Astrocyte of the spinal cord (primary cell): ENCODE results near the gene ITGA1.
A peak's percentile ranks its signal among the peaks of the same experiment; 100 is the strongest.
"Not testable (repeated sequence)": the region's sequence is repeated elsewhere in the genome, so short reads cannot be mapped to it uniquely, and the experiment has no call there.

Experiments used
- DNase-seq: peaks from one replicate; pipeline ENCODE4 v3.0.0; 2011; ENCODE audit warnings: low read depth, low spot score
- H3K4me3 ChIP-seq: 2 replicates; pipeline ENCODE4 v1.5.1; 2011; ENCODE audit warnings: low read depth, mild to moderate bottlenecking, low read length, moderate library complexity
- CTCF ChIP-seq: IDR thresholded peaks from 2 replicates; pipeline ENCODE4 v1.5.1; 2012; ENCODE audit warnings: low read depth, mild to moderate bottlenecking, low read length, inconsistent platforms
- in situ Hi-C: cut with HindIII; loops from 2 replicates; pipeline ENCODE4 v1.10.0; 2017; ENCODE audit warnings: low sequenced_read_pairs

ITGA1 gene

GRCh38 chr5:52840277-52841050 is 52.7 kb downstream of the ITGA1 start:
- in situ Hi-C loops, result no loop called here
- no peak overlapping the region for H3K4me3 ChIP-seq
- peak; percentile 93 for DNase-seq
- no peak for TF ChIP-seq CTCF

GRCh38 chr5:52841114-52841513 is 53.4 kb downstream of the ITGA1 start:
- no peak for TF ChIP-seq CTCF
- in situ Hi-C loops, result no loop called here
- H3K4me3 ChIP-seq, result no peak overlapping the region
- DNase-seq, result peak; percentile 9

GRCh38 chr5:52842111-52842510 is 54.4 kb downstream of the ITGA1 start:
- no peak for TF ChIP-seq CTCF
- DNase-seq, result no peak
- in situ Hi-C loops, result no loop called here
- no peak overlapping the region for H3K4me3 ChIP-seq

GRCh38 chr5:52844885-52845284 is 57.2 kb downstream of the ITGA1 start:
- no peak overlapping the region for H3K4me3 ChIP-seq
- peak; percentile 63 for DNase-seq
- in situ Hi-C loops, result no loop called here
- no peak for TF ChIP-seq CTCF

- in situ Hi-C loops, result no loop called here
- H3K4me3 ChIP-seq, result no peak overlapping the region
- TF ChIP-seq CTCF, result no peak
- no peak for DNase-seq
Measured at GRCh38 chr5:52846182-52846842, 58.6 kb downstream of the ITGA1 start.

GRCh38 chr5:52848688-52849087 is 61.0 kb downstream of the ITGA1 start:
- in situ Hi-C loops, DNase-seq, H3K4me3 ChIP-seq: not testable (repeated sequence)

GRCh38 chr5:52849544-52849943 is 61.8 kb downstream of the ITGA1 start:
- no peak overlapping the region for H3K4me3 ChIP-seq
- no peak for DNase-seq
- no peak for TF ChIP-seq CTCF
- in situ Hi-C loops, result no loop called here
